Activated T-cell treated with anti-CD3 and anti-CD28 coated beads, Interleukin-2, amount 50 U/mL, for 24 hours (primary cell): ENCODE results near the gene LONP2.
"Not testable (repeated sequence)": the region's sequence is repeated elsewhere in the genome, so short reads cannot be mapped to it uniquely, and the experiment has no call there.

Source experiments
- DNase-seq: peaks from one replicate; pipeline ENCODE4 v3.0.0-alpha.2; 2020
- H3K27ac Mint-ChIP-seq: 2 replicates; pipeline ENCODE4 v1.8.0; 2020; ENCODE audit warnings: mild to moderate bottlenecking, mixed read lengths
- H3K27me3 Mint-ChIP-seq: 2 replicates; pipeline ENCODE4 v1.8.0; 2020; ENCODE audit warnings: mixed read lengths
- H3K36me3 Mint-ChIP-seq: 2 replicates; pipeline ENCODE4 v1.8.0; 2020; ENCODE audit warnings: low read depth, mixed read lengths
- H3K4me1 Mint-ChIP-seq: 2 replicates; pipeline ENCODE4 v1.8.0; 2020; ENCODE audit warnings: low read depth, mixed read lengths
- H3K4me3 Mint-ChIP-seq: 2 replicates; pipeline ENCODE4 v1.8.0; 2020; ENCODE audit warnings: mild to moderate bottlenecking, moderate library complexity, mixed read lengths
- H3K9me3 Mint-ChIP-seq: 2 replicates; pipeline ENCODE4 v1.8.0; 2020; ENCODE audit warnings: mixed read lengths

LONP2 gene

DNA sequence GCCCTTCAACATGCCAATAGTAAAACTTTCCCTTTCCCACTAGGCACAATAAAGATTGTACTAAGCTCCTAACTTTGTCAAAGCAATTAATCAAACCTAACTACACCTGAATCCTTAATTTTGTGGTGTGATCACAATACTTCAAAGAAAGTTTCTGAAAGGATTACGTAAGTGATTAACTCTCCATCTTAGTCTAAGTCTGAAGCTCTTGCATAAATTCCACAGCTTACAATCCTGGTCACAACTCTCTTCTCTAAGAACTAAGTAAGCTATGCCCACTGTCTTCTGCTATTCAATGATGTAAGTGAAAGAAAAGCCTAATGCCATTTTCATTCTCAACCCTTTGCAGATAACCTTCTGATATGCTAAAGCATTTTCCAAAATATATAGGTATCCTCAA lies 125.7 kb downstream of the LONP2 start:
- no peaks in the 10 kb centered on the region for H3K27me3 Mint-ChIP-seq
- H3K9me3 Mint-ChIP-seq, result no peaks in the 10 kb centered on the region
- no peak overlapping the region for H3K4me3 Mint-ChIP-seq

DNA sequence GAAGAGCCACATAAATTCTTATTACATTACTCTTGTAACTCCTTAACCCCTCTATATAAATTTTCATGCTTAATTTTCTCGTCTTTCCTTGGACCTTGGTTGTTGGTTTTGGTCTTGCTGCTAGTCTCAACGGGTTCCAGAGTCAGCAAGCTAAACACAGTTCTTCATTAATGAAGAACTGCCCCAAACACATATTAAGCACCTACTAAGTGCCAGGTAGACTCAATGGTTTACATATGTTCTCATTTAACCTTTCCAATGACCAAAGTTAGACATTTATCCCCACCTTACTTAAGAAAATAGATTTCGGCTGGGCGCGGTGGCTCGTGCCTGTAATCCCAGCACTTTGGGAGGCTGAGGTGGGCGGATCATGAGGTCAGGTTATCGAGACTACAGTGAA lies 126.1 kb downstream of the LONP2 start:
- H3K27me3 Mint-ChIP-seq, result no peaks in the 10 kb centered on the region
- no peaks in the 10 kb centered on the region for H3K9me3 Mint-ChIP-seq
- H3K27ac Mint-ChIP-seq, result no peak overlapping the region
- no peak for DNase-seq
- H3K4me3 Mint-ChIP-seq, result no peak overlapping the region
- H3K4me1 Mint-ChIP-seq, result peaks cover 40% of the 10 kb centered on the region
- no peaks in the 10 kb centered on the region for H3K36me3 Mint-ChIP-seq

More for the DNA sequence above, 125.7 kb downstream of the LONP2 start:
- no peak for DNase-seq
- Mint-ChIP-seq H3K36me3 (no peaks in the 10 kb centered on the region), H3K27ac (no peak overlapping the region), H3K4me1 (peaks cover 45% of the 10 kb centered on the region)

DNA sequence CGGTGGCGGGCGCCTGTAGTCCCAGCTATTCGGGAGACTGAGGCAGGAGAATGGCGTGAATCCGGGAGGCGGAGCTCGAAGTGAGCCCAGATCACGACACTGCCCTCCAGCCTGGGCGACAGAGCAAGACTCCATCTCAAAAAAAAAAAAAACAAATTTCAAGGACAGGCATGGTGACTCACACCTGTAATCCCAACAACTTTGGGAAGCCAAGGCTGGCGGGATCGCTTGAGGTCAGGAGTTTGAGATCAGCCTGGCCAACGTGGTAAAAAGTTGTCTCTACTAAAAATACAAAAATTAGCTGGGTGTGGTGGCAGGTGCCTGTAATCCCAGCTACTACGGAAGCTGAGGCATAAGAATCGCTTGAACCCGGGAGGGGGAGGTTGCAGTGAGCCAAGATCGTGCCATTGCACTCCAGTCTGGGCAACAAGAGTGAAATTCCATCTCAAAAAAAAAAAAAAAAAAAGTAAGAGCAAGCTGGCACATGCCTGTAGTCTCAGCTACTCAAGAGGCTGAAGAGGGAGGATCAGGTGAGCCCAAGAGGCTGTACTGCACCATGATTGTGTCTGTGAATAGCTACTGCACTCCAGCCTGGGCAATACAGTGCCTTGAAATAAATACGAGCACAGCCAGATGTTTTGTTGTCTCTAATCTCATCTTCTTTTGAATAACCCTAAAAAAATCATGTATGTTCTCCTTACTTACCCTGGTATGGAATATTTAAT lies 126.7 kb downstream of the LONP2 start:
- H3K36me3 Mint-ChIP-seq, H3K27ac Mint-ChIP-seq, DNase-seq, H3K4me3 Mint-ChIP-seq, H3K27me3 Mint-ChIP-seq, H3K9me3 Mint-ChIP-seq: not testable (repeated sequence)
- H3K4me1 Mint-ChIP-seq, result peaks cover 35% of the 10 kb centered on the region

DNA sequence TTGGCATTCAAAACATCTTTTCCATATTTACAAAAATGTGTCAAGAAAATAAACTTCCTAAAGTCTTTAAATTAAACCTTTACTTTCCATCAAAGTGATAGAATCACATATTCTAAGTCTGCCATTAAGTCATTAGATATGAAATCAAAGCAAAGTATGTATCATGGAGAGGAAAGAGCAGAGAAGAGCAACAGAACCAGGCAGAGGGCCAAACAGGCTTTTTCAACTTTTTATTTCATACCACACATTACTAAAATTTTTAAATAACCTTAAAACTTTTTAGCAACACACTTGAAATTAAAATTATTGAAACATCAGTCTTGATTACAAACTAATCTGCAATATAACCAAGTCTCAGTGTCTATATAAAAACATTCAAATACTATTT lies 127.3 kb downstream of the LONP2 start:
- Mint-ChIP-seq H3K4me1 (peaks cover 31% of the 10 kb centered on the region), H3K9me3 (no peaks in the 10 kb centered on the region), H3K4me3 (no peak overlapping the region), H3K36me3 (no peaks in the 10 kb centered on the region), H3K27ac (no peak overlapping the region), H3K27me3 (no peaks in the 10 kb centered on the region)
- DNase-seq, result no peak

DNA sequence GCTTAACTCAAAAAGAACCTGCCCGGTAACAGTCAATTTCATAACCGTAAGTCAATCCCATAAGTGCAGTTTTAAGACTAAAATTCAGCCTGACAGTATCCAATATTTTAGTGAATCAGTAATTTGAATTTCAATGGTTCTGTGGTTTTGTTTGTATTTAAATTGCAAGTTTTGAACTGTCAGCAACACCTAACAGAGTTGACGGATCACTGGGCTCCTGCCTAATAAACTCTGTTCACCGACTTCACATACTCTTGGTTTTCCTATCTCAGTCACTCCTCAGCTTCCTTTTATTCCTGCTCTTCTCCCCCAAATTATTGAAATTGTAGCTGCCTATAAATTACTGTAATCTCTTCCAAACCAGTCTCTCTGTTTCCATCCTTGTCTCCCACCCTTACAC lies 128.6 kb downstream of the LONP2 start:
- H3K27ac Mint-ChIP-seq, result no peak overlapping the region
- no peaks in the 10 kb centered on the region for H3K27me3 Mint-ChIP-seq
- no peak overlapping the region for H3K4me3 Mint-ChIP-seq
- no peak for DNase-seq
- H3K36me3 Mint-ChIP-seq, result peaks cover 1% of the 10 kb centered on the region
- peaks cover 25% of the 10 kb centered on the region for H3K4me1 Mint-ChIP-seq
- no peaks in the 10 kb centered on the region for H3K9me3 Mint-ChIP-seq

DNA sequence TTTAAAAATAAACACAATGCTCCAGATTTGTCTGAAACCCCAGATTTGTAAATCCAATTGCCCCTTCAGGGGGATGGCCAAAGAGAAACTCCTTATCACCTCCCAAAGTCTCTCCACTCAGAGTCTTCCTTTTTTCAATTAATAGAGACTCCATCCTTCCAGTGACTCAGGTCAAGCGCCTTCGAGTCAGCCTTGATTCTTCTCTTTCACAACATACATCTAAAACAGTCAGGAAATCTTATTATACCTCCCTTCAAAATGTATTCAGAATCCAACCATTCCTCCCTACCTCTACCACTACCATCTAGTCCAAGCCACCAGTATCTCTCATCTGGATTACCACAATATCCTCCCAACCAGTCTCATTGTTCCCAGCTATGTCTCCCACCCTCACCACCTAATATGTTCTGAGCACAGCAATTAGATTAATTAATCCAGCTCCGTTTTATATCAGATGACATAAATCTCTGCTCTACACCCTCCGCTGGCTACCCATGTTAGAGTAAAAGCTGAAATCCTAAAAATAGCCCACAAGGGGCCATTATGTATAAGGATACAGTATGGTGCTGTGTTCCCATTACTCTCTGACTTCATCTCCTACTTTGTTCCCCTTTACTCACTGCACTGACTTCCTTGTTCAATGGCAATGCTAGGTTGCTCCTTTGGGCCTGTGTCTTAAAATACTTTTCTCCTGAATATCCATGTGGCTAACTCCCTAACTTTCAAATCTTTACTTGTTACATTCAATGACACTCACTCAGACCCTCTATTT lies 129.3 kb downstream of the LONP2 start:
- no peak overlapping the region for H3K4me3 Mint-ChIP-seq
- no peak overlapping the region for H3K27ac Mint-ChIP-seq
- H3K9me3 Mint-ChIP-seq, result no peaks in the 10 kb centered on the region
- no peaks in the 10 kb centered on the region for H3K27me3 Mint-ChIP-seq
- peaks cover 1% of the 10 kb centered on the region for H3K36me3 Mint-ChIP-seq
- no peak for DNase-seq
- peaks cover 25% of the 10 kb centered on the region for H3K4me1 Mint-ChIP-seq

DNA sequence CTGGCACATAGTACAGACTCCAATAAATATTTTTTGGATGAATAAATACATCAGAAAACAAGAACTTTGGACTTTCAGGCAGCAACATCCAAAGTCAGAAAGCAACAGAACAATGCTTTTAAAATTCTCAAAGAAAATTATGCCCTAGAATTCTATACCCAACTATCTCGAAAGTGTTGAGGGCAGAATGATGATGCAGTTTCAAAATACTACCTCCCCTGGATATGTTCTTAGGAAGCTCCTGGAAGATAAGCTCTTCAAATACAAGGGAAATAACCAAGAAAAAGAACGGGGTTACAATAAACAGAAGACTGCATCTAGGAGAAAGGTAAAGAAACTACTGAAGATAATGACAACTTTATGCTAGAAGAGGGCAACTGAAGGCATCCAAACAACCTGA lies 130.2 kb downstream of the LONP2 start:
- peaks cover 30% of the 10 kb centered on the region for H3K4me1 Mint-ChIP-seq
- H3K27me3 Mint-ChIP-seq, result no peaks in the 10 kb centered on the region
- DNase-seq, result no peak
- peaks cover 1% of the 10 kb centered on the region for H3K36me3 Mint-ChIP-seq
- no peak overlapping the region for H3K27ac Mint-ChIP-seq
- no peak overlapping the region for H3K4me3 Mint-ChIP-seq
- no peaks in the 10 kb centered on the region for H3K9me3 Mint-ChIP-seq

DNA sequence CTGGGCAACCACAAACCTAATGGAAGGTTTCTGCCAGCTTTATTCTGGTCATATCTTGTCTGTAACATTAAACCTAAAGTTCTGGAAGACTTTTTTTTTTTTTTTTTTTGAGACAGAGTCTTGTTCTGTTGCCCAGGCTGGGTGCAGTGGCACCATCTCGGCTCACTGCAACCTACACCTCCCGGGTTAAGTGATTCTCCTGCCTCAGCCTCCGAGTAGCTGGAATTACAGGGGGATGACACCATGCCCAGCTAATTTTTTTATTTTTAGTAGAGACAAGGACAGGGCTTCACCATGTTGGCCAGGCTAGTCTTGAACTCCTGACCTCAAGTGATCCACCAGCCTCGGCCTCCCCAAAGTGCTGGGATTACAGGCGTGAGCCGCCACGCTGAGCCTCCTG lies 133.2 kb downstream of the LONP2 start:
- DNase-seq, result not testable (repeated sequence)

DNA sequence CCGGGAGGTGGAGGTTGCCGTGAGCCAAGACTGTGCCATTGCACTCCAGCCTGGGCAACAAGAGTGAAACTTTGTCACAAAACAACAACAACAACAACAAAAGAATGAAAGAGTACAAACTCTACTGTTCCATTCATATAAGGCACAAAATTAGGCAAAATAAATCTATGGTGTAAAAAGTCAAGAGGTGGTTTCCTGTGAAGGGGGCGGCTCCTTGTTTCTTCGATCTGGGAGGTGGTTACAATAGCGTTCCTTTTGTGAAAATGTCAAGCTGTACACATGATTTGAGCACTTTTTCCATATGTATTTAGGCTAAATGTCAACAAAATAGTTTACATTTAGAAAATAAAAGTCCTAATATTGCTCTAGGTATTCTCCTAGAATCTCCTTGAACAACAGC lies 134.2 kb downstream of the LONP2 start:
- H3K27ac Mint-ChIP-seq, result no peak overlapping the region
- DNase-seq, result no peak
- peaks cover 45% of the 10 kb centered on the region for H3K4me1 Mint-ChIP-seq
- no peaks in the 10 kb centered on the region for H3K9me3 Mint-ChIP-seq
- H3K4me3 Mint-ChIP-seq, result no peak overlapping the region
- H3K27me3 Mint-ChIP-seq, result no peaks in the 10 kb centered on the region
- H3K36me3 Mint-ChIP-seq, result peaks cover 3% of the 10 kb centered on the region

More for the DNA sequence above, 133.2 kb downstream of the LONP2 start:
- not testable (repeated sequence) for H3K36me3 Mint-ChIP-seq, H3K9me3 Mint-ChIP-seq, H3K4me3 Mint-ChIP-seq, H3K27ac Mint-ChIP-seq, H3K27me3 Mint-ChIP-seq
- H3K4me1 Mint-ChIP-seq, result peaks cover 41% of the 10 kb centered on the region

DNA sequence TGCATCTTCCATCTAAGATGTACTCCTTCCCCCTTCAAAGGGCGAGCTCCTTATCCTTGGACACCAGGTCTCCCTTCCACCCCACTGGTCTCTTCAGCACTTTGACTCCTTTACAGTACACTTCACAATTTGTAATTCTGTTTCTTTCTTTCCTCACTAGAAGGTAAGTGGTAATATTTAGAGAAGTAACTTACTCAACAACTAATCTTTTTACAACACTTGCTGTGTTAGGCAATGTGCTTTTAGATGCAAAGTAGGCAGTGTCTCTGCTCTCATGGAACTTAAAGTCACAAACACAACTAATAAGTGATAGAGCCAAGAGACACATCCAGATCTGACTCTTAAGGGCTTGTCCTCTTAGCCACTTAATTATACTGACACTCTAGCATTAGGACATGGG lies 134.7 kb downstream of the LONP2 start:
- Mint-ChIP-seq H3K4me1 (peaks cover 50% of the 10 kb centered on the region), H3K9me3 (no peaks in the 10 kb centered on the region), H3K36me3 (peaks cover 3% of the 10 kb centered on the region), H3K4me3 (no peak overlapping the region), H3K27ac (no peak overlapping the region), H3K27me3 (no peaks in the 10 kb centered on the region)
- no peak for DNase-seq

DNA sequence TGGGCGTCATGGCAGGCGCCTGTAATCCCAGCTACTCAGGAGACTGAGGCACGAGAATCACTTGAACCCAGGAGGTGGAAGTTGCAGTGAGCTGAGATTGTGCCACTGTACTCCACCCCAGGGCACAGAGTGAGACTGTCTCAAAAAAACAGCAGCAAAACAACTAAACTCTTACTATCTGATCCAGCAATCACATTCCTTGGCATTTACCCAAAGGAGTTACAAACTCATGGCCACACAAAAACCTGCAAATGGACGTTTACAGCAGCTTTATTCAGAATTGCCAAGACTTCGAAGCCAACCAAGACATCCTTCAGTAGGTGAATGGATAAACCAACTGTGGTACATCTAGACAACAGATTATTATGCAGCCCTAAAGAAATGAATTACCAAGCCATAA lies 137.1 kb downstream of the LONP2 start:
- no peaks in the 10 kb centered on the region for H3K9me3 Mint-ChIP-seq
- no peak for DNase-seq
- H3K36me3 Mint-ChIP-seq, result peaks cover 12% of the 10 kb centered on the region
- H3K27me3 Mint-ChIP-seq, result no peaks in the 10 kb centered on the region
- H3K27ac Mint-ChIP-seq, result no peak overlapping the region
- H3K4me3 Mint-ChIP-seq, result no peak overlapping the region
- peaks cover 52% of the 10 kb centered on the region for H3K4me1 Mint-ChIP-seq

DNA sequence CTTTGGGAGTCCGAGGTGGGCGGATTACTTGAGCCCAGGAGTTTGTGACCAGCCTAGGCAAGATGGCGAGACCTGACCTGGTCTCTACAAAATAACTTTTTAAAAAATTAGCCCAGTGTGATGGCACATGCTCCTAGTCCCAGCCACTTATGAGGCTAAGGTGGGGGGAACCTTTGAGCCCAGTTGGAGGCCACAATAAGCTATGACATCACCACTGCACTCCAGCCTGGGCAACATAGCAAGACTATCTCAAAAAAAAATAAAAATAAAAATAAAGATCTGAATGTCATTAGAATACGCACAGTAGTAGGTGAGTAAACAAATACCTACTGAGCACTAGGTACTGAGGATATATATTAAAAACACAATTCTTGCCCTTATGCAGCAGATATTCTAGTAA lies 138.0 kb downstream of the LONP2 start:
- no peak for DNase-seq
- H3K9me3 Mint-ChIP-seq, result no peaks in the 10 kb centered on the region
- peaks cover 46% of the 10 kb centered on the region for H3K4me1 Mint-ChIP-seq
- no peaks in the 10 kb centered on the region for H3K27me3 Mint-ChIP-seq
- H3K27ac Mint-ChIP-seq, result no peak overlapping the region
- H3K4me3 Mint-ChIP-seq, result no peak overlapping the region
- peaks cover 10% of the 10 kb centered on the region for H3K36me3 Mint-ChIP-seq

DNA sequence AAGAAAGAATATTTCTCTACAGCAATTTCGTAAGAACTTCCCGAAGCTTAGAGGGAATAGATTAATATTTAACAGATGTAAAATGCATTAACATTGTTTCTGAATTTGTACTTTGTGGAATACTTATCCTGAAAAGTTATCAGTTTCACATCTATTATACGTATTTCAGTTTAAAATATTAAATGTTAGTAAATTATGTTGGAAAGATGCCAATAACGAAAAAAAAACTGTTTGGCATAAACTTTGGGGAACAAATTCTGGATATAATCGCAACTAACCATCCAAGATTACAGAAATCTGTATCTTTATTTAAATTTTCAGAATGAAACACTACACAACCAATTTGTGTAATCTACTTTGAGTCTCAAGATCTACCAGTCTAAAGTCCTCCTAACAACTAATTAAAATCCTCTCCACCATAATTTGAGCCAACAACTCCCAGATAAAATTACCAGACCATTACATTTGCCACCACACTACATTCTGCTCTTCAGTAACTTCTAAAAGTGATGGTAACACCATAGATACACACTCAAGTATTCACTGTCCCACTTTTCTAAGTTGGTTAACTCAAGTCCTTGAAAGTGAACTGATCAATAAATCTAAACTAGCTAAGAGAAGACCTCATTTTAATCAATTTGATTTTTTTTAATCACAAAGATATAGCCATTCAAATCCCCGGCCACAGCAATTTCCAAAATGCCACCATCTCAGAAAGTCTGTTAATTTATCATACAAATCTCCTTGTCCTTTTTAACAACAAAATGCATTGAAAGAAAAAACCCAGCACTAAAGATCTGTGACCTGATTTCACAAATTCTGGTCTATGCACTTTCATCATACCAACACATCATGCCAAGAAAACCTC lies 139.1 kb downstream of the LONP2 start:
- peaks cover 44% of the 10 kb centered on the region for H3K4me1 Mint-ChIP-seq
- no peaks in the 10 kb centered on the region for H3K9me3 Mint-ChIP-seq
- peak overlapping the region; percentile 91 for H3K4me3 Mint-ChIP-seq
- H3K27me3 Mint-ChIP-seq, result no peaks in the 10 kb centered on the region
- peaks cover 10% of the 10 kb centered on the region for H3K36me3 Mint-ChIP-seq
- no peak for DNase-seq
- peak overlapping the region; percentile 91 for H3K27ac Mint-ChIP-seq

DNA sequence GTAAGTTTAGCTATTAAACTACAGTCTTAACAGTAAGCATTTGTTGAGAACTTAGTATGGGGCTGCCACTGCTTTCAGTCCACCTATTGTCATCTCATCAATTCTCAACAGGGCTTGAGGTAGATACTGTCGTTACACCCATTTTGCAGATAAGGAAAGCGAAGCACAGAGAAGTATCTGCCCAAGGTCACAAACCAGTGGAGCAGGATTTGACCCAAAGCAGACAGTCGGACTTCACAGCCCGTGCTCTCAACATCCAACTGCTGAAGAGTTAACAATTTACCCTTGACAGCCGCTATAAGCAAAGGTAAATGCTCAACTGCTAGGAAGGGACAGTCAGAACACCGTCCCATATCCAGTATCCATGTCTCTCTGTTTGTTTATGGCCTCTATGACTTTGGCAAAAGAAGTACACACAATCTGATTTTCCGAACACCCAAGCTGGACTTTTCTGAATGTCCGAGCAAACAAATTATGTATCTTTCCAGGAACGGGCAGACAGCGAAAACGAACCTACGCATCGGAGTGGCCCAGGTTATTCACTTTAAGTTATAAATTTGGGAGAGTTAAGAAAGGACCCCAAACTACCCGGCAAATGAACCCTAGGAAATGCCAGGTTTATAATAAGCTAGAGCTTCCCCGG lies 139.9 kb downstream of the LONP2 start:
- DNase-seq, result no peak
- Mint-ChIP-seq H3K9me3 (no peaks in the 10 kb centered on the region), H3K27me3 (no peaks in the 10 kb centered on the region), H3K36me3 (peaks cover 10% of the 10 kb centered on the region), H3K4me1 (peaks cover 36% of the 10 kb centered on the region), H3K27ac (peak overlapping the region; percentile 91), H3K4me3 (peak overlapping the region; percentile 91)
